ENCODE data around the gene XPR1.
A peak's percentile ranks its signal among the peaks of the same experiment; 100 is the strongest.
"Not testable (repeated sequence)": the region's sequence is repeated elsewhere in the genome, so short reads cannot be mapped to it uniquely, and the experiment has no call there.

XPR1 gene

GRCh38 chr1:180616439-180616838, 15.4 kb upstream of the XPR1 start:
- DNase-seq, result no peak

- DNase-seq, result no peak
Observed at GRCh38 chr1:180617774-180618395, 13.9 kb upstream of the XPR1 start.

GRCh38 chr1:180620581-180620980, 11.2 kb upstream of the XPR1 start:
- no peak for DNase-seq

GRCh38 chr1:180622658-180623508, 8.9 kb upstream of the XPR1 start:
- DNase-seq, result no peak

GRCh38 chr1:180623579-180624347, 8.1 kb upstream of the XPR1 start:
- DNase-seq, result no peak

- DNase-seq, result no peak
Observed at GRCh38 chr1:180626711-180627110, 5.1 kb upstream of the XPR1 start.

GRCh38 chr1:180627411-180627810, 4.4 kb upstream of the XPR1 start:
- no peak for DNase-seq

- no peak for DNase-seq
Observed at GRCh38 chr1:180628646-180629045, 3.2 kb upstream of the XPR1 start.

- DNase-seq, result no peak
Observed at GRCh38 chr1:180630408-180631193, 1.2 kb upstream of the XPR1 start.

- DNase-seq, result no peak
Observed at GRCh38 chr1:180631194-180631765, 542 bp upstream of the XPR1 start.

- peak; percentile 26 to 57 (median 46) for DNase-seq
Observed at GRCh38 chr1:180632326-180633056, 669 bp downstream of the XPR1 start.

GRCh38 chr1:180633057-180634056, 1.5 kb downstream of the XPR1 start:
- DNase-seq, result no peak

GRCh38 chr1:180636138-180636537, 4.3 kb downstream of the XPR1 start:
- no peak for DNase-seq

- DNase-seq, result no peak
Observed at GRCh38 chr1:180639871-180640270, 8.0 kb downstream of the XPR1 start.

GRCh38 chr1:180640531-180640949, 8.7 kb downstream of the XPR1 start:
- DNase-seq, result no peak

- DNase-seq, result no peak
Observed at GRCh38 chr1:180641662-180642061, 9.8 kb downstream of the XPR1 start.

GRCh38 chr1:180642781-180643180, 11.0 kb downstream of the XPR1 start:
- DNase-seq, result no peak

GRCh38 chr1:180643693-180644092, 11.9 kb downstream of the XPR1 start:
- no peak for DNase-seq

- no peak for DNase-seq
Observed at GRCh38 chr1:180644526-180645192, 12.8 kb downstream of the XPR1 start.

- DNase-seq, result not testable (repeated sequence)
Observed at GRCh38 chr1:180645261-180645660, 13.4 kb downstream of the XPR1 start.
